Thyroid gland (tissue), 4 donors: ENCODE results near the gene SLC4A4. TPM values are rescaled to one million over a fixed set of nuclear protein-coding genes. Genes with fewer than 3 reads are reported as not detected.

Experiments
- DNase-seq, 2 donors: peaks; one replicate each; pipeline ENCODE4 v3.0.0-alpha.2; 2019
- H3K27ac ChIP-seq, 3 donors: fragments of 200-600 bp; sonication (generic); 1 replicate in 2 of 3; 2 replicates in 1 of 3; pipeline ENCODE4 v1.5.1; 2016 to 2019; ENCODE audit warnings: mild to moderate bottlenecking in 1 of 3, moderate library complexity in 1 of 3
- H3K27me3 ChIP-seq: fragments of 200-600 bp; sonication (generic); one replicate; pipeline ENCODE4 v1.5.1; 2019
- H3K36me3 ChIP-seq, 2 donors: fragments of 200-600 bp; sonication (generic); one replicate each; pipeline ENCODE4 v1.5.1; 2016 to 2019
- H3K4me1 ChIP-seq, 2 donors: fragments of 200-600 bp; sonication (generic); one replicate each; pipeline ENCODE4 v1.5.1; 2017 to 2019
- H3K4me3 ChIP-seq, 3 donors: fragments of 200-600 bp; sonication (generic); replicated peaks in 1 of 3; 1 replicate in 2 of 3; 2 replicates in 1 of 3; pipeline ENCODE4 v1.5.1; 2016; ENCODE audit warnings: mild to moderate bottlenecking in 1 of 3
- H3K9me3 ChIP-seq: fragments of 200-600 bp; sonication (generic); one replicate; pipeline ENCODE4 v1.5.1; 2017
- CTCF ChIP-seq, 6 experiments: fragments of 200-600 bp in 3 of 6; fragments of 450-650 bp in 3 of 6; sonication (generic) in 3 of 6; IDR thresholded peaks; one replicate each; pipeline ENCODE4 v1.5.1; 2016 to 2019; ENCODE audit warnings: antibody characterized with exemption in 6 of 6, mild to moderate bottlenecking in 2 of 6, inconsistent platforms in 1 of 6, moderate library complexity in 1 of 6
- POLR2A ChIP-seq, 2 donors: fragments of 450-650 bp; IDR thresholded peaks; one replicate each; pipeline ENCODE4 v1.6.1; 2017; ENCODE audit warnings: antibody characterized with exemption in 2 of 2, mild to moderate bottlenecking in 2 of 2, moderate library complexity in 1 of 2
- WGBS, 2 donors: methylation state at CpG; one replicate each; pipeline ENCODE4 v1.1.5; 2017; 5-methylcytosine and 5-hydroxymethylcytosine counted together
- intact Hi-C: fragments of 100-400 bp; cut with DNase I; formaldehyde crosslinking; loops from one replicate; pipeline ENCODE4 v1.15.1; 2023
- total RNA-seq, 4 donors: library from RNA; depleted of rRNA; stranded (reverse); fragments of >200 nt; gene quantifications; one replicate each; pipeline ENCODE4 v1.2.3, GENCODE V29; 2016

Gene SLC4A4
- total RNA-seq, 4 donors from 2014 or later: 39.8 to 90.7 (median 72.8) TPM

GRCh38 chr4:71558248-71558647 lies 219.4 kb downstream of the SLC4A4 start:
- H3K4me3 ChIP-seq: no peak overlapping the region
- intact Hi-C loops: no loop called here
- no peaks in the 10 kb centered on the region for H3K9me3 ChIP-seq
- TF ChIP-seq POLR2A (IDR thresholded peaks at IDR 0.05): no peak
- no peak for TF ChIP-seq CTCF (IDR thresholded peaks at IDR 0.05)
- WGBS, 2 donors: 72 to 79% methylated on average over 1 of the region's 1 CpG
- no peaks in the 10 kb centered on the region for H3K4me1 ChIP-seq
- H3K36me3 ChIP-seq: no peaks in the 10 kb centered on the region
- H3K27me3 ChIP-seq: no peaks in the 10 kb centered on the region
- H3K27ac ChIP-seq: no peak overlapping the region
- DNase-seq: no peak

- no peak overlapping the region for H3K27ac ChIP-seq
- no peak for TF ChIP-seq CTCF (IDR thresholded peaks at IDR 0.05)
- 0 to 2% methylated on average over 1 of the region's 1 CpG for WGBS, 2 donors
- no peak overlapping the region for H3K4me3 ChIP-seq
- no peak for DNase-seq
- H3K27me3 ChIP-seq: no peaks in the 10 kb centered on the region
- H3K4me1 ChIP-seq: no peaks in the 10 kb centered on the region
- intact Hi-C loops: no loop called here
- no peaks in the 10 kb centered on the region for H3K9me3 ChIP-seq
- no peaks in the 10 kb centered on the region for H3K36me3 ChIP-seq
Observed at GRCh38 chr4:71559957-71560571, 221.2 kb downstream of the SLC4A4 start.

GRCh38 chr4:71564775-71565174 lies 226.0 kb downstream of the SLC4A4 start:
- 89 to 90% methylated on average over 2 of the region's 2 CpGs for WGBS, 2 donors
- H3K4me1 ChIP-seq: no peaks in the 10 kb centered on the region
- no peak overlapping the region for H3K27ac ChIP-seq
- H3K27me3 ChIP-seq: no peaks in the 10 kb centered on the region
- DNase-seq: no peak
- no peaks in the 10 kb centered on the region for H3K9me3 ChIP-seq
- H3K4me3 ChIP-seq: no peak overlapping the region
- H3K36me3 ChIP-seq: no peaks in the 10 kb centered on the region
- intact Hi-C loops: no loop called here
- TF ChIP-seq POLR2A (IDR thresholded peaks at IDR 0.05) (no peak), CTCF (IDR thresholded peaks at IDR 0.05) (no peak)

- H3K27ac ChIP-seq: no peak overlapping the region
- H3K27me3 ChIP-seq: no peaks in the 10 kb centered on the region
- intact Hi-C loops: no loop called here
- no peaks in the 10 kb centered on the region for H3K9me3 ChIP-seq
- no peak overlapping the region for H3K4me3 ChIP-seq
- TF ChIP-seq CTCF (IDR thresholded peaks at IDR 0.05) (no peak), POLR2A (IDR thresholded peaks at IDR 0.05) (no peak)
- no peak for DNase-seq
- no peaks in the 10 kb centered on the region for H3K36me3 ChIP-seq
- no peaks in the 10 kb centered on the region for H3K4me1 ChIP-seq
- 82 to 83% methylated on average over 3 of the region's 3 CpGs for WGBS, 2 donors
Observed at GRCh38 chr4:71566856-71567255, 228.0 kb downstream of the SLC4A4 start.

- Histone ChIP-seq H3K4me3 (no peak overlapping the region), H3K9me3 (no peaks in the 10 kb centered on the region), H3K4me1 (no peaks in the 10 kb centered on the region), H3K27me3 (no peaks in the 10 kb centered on the region), H3K36me3 (no peaks in the 10 kb centered on the region), H3K27ac (no peak overlapping the region)
- intact Hi-C loops: no loop called here
- 0% methylated on average over 1 of the region's 1 CpG for WGBS, 2 donors
- no peak for DNase-seq
- TF ChIP-seq POLR2A (IDR thresholded peaks at IDR 0.05) (no peak), CTCF (IDR thresholded peaks at IDR 0.05) (no peak)
Observed at GRCh38 chr4:71568131-71568530, 229.3 kb downstream of the SLC4A4 start.
